Measurements from ENCODE around the gene GAS6. TPM values are rescaled to one million over a fixed set of nuclear protein-coding genes. Genes with fewer than 3 reads are reported as not detected.

Gene GAS6
- polyA plus RNA-seq, 4 donors = 42.7 to 136 (median 86.0) TPM

GRCh38 chr13:113879017-113879416 is 15.1 kb upstream of the GAS6 start:
- Histone ChIP-seq H3K9me3 (ENCODE audit: control insufficient read depth in 2 of 2, insufficient read depth in 1 of 2, low read depth in 1 of 2, low read length in 1 of 2) (no peaks in the 10 kb centered on the region), H3K27ac (ENCODE audit: low read depth in 1 of 3, low read length in 2 of 3) (no peak overlapping the region), H3K27me3 (ENCODE audit: control insufficient read depth in 3 of 3, insufficient read depth in 3 of 3, low read length in 3 of 3) (no peaks in the 10 kb centered on the region), H3K4me1 (ENCODE audit: control insufficient read depth in 3 of 3, insufficient read depth in 2 of 3, low read depth in 1 of 3, low read length in 2 of 3) (no peaks in the 10 kb centered on the region), H3K4me3 (ENCODE audit: low read depth in 1 of 3, low read length in 3 of 3) (no peak overlapping the region), H3K36me3 (ENCODE audit: control insufficient read depth in 3 of 3, insufficient read depth in 2 of 3, low read depth in 1 of 3, low read length in 3 of 3) (no peaks in the 10 kb centered on the region)
- DNase-seq (no peak), FAIRE-seq (no peak)
- WGBS, 3 donors = 75 to 94% (median 92%) methylated on average over 7 of the region's 7 CpGs

GRCh38 chr13:113877149-113877990 is 13.5 kb upstream of the GAS6 start:
- Histone ChIP-seq H3K36me3 (ENCODE audit: control insufficient read depth in 3 of 3, insufficient read depth in 2 of 3, low read depth in 1 of 3, low read length in 3 of 3) (no peaks in the 10 kb centered on the region), H3K27ac (ENCODE audit: low read depth in 1 of 3, low read length in 2 of 3) (no peak overlapping the region), H3K9me3 (ENCODE audit: control insufficient read depth in 2 of 2, insufficient read depth in 1 of 2, low read depth in 1 of 2, low read length in 1 of 2) (peaks cover 0 to 2% of the 10 kb centered on the region in 2 donors), H3K4me1 (ENCODE audit: control insufficient read depth in 3 of 3, insufficient read depth in 2 of 3, low read depth in 1 of 3, low read length in 2 of 3) (no peaks in the 10 kb centered on the region), H3K4me3 (ENCODE audit: low read depth in 1 of 3, low read length in 3 of 3) (no peak overlapping the region), H3K27me3 (ENCODE audit: control insufficient read depth in 3 of 3, insufficient read depth in 3 of 3, low read length in 3 of 3) (no peaks in the 10 kb centered on the region)
- no peak for DNase-seq
- no peak for FAIRE-seq
- WGBS, 3 donors = 89 to 94% (median 93%) methylated on average over 21 of the region's 21 CpGs

GRCh38 chr13:113876346-113877148 is 12.7 kb upstream of the GAS6 start:
- no peak for DNase-seq
- Histone ChIP-seq H3K36me3 (ENCODE audit: control insufficient read depth in 3 of 3, insufficient read depth in 2 of 3, low read depth in 1 of 3, low read length in 3 of 3) (no peaks in the 10 kb centered on the region), H3K4me3 (ENCODE audit: low read depth in 1 of 3, low read length in 3 of 3) (no peak overlapping the region), H3K4me1 (ENCODE audit: control insufficient read depth in 3 of 3, insufficient read depth in 2 of 3, low read depth in 1 of 3, low read length in 2 of 3) (no peaks in the 10 kb centered on the region), H3K9me3 (ENCODE audit: control insufficient read depth in 2 of 2, insufficient read depth in 1 of 2, low read depth in 1 of 2, low read length in 1 of 2) (peaks cover 0 to 2% of the 10 kb centered on the region in 2 donors), H3K27me3 (ENCODE audit: control insufficient read depth in 3 of 3, insufficient read depth in 3 of 3, low read length in 3 of 3) (no peaks in the 10 kb centered on the region), H3K27ac (ENCODE audit: low read depth in 1 of 3, low read length in 2 of 3) (no peak overlapping the region)
- 80 to 81% (median 81%) methylated on average over 17 to 18 of the region's 18 CpGs for WGBS, 3 donors
- FAIRE-seq = no peak

- Histone ChIP-seq H3K27ac (ENCODE audit: low read depth in 1 of 3, low read length in 2 of 3) (no peak overlapping the region), H3K4me1 (ENCODE audit: control insufficient read depth in 3 of 3, insufficient read depth in 2 of 3, low read depth in 1 of 3, low read length in 2 of 3) (no peaks in the 10 kb centered on the region), H3K4me3 (ENCODE audit: low read depth in 1 of 3, low read length in 3 of 3) (no peak overlapping the region), H3K9me3 (ENCODE audit: control insufficient read depth in 2 of 2, insufficient read depth in 1 of 2, low read depth in 1 of 2, low read length in 1 of 2) (peaks cover 0 to 2% of the 10 kb centered on the region in 2 donors), H3K27me3 (ENCODE audit: control insufficient read depth in 3 of 3, insufficient read depth in 3 of 3, low read length in 3 of 3) (no peaks in the 10 kb centered on the region), H3K36me3 (ENCODE audit: control insufficient read depth in 3 of 3, insufficient read depth in 2 of 3, low read depth in 1 of 3, low read length in 3 of 3) (no peaks in the 10 kb centered on the region)
- DNase-seq (no peak), FAIRE-seq (no peak)
- 61 to 72% (median 71%) methylated on average over 9 to 11 of the region's 11 CpGs for WGBS, 3 donors
Measured at GRCh38 chr13:113875837-113876281, 12.0 kb upstream of the GAS6 start.

- no peak for DNase-seq
- WGBS, 3 donors = 91 to 92% (median 92%) methylated on average over 8 of the region's 8 CpGs
Measured at GRCh38 chr13:113875429-113875815, 11.5 kb upstream of the GAS6 start.

GRCh38 chr13:113874579-113875428 is 10.9 kb upstream of the GAS6 start:
- FAIRE-seq = no peak
- no peak for DNase-seq
- no peak overlapping the region for H3K27ac ChIP-seq (ENCODE audit: low read depth in 1 of 3, low read length in 2 of 3)
- H3K36me3 ChIP-seq (ENCODE audit: control insufficient read depth in 3 of 3, insufficient read depth in 2 of 3, low read depth in 1 of 3, low read length in 3 of 3) = no peaks in the 10 kb centered on the region
- WGBS, 3 donors = 85 to 88% (median 85%) methylated on average over 25 to 26 of the region's 26 CpGs
- no peaks in the 10 kb centered on the region for H3K4me1 ChIP-seq (ENCODE audit: control insufficient read depth in 3 of 3, insufficient read depth in 2 of 3, low read depth in 1 of 3, low read length in 2 of 3)
- H3K27me3 ChIP-seq (ENCODE audit: control insufficient read depth in 3 of 3, insufficient read depth in 3 of 3, low read length in 3 of 3) = no peaks in the 10 kb centered on the region
- no peak overlapping the region for H3K4me3 ChIP-seq (ENCODE audit: low read depth in 1 of 3, low read length in 3 of 3)
- peaks cover 0 to 2% of the 10 kb centered on the region in 2 donors for H3K9me3 ChIP-seq (ENCODE audit: control insufficient read depth in 2 of 2, insufficient read depth in 1 of 2, low read depth in 1 of 2, low read length in 1 of 2)

More at GRCh38 chr13:113875429-113875815, 11.5 kb upstream of the GAS6 start:
- H3K27ac ChIP-seq (ENCODE audit: low read depth in 1 of 3, low read length in 2 of 3) = no peak overlapping the region
- H3K9me3 ChIP-seq (ENCODE audit: control insufficient read depth in 2 of 2, insufficient read depth in 1 of 2, low read depth in 1 of 2, low read length in 1 of 2) = peaks cover 0 to 2% of the 10 kb centered on the region in 2 donors
- H3K4me3 ChIP-seq (ENCODE audit: low read depth in 1 of 3, low read length in 3 of 3) = no peak overlapping the region
- H3K27me3 ChIP-seq (ENCODE audit: control insufficient read depth in 3 of 3, insufficient read depth in 3 of 3, low read length in 3 of 3) = no peaks in the 10 kb centered on the region
- no peaks in the 10 kb centered on the region for H3K4me1 ChIP-seq (ENCODE audit: control insufficient read depth in 3 of 3, insufficient read depth in 2 of 3, low read depth in 1 of 3, low read length in 2 of 3)
- FAIRE-seq = no peak
- no peaks in the 10 kb centered on the region for H3K36me3 ChIP-seq (ENCODE audit: control insufficient read depth in 3 of 3, insufficient read depth in 2 of 3, low read depth in 1 of 3, low read length in 3 of 3)

- Histone ChIP-seq H3K36me3 (ENCODE audit: control insufficient read depth in 3 of 3, insufficient read depth in 2 of 3, low read depth in 1 of 3, low read length in 3 of 3) (no peaks in the 10 kb centered on the region), H3K27ac (ENCODE audit: low read depth in 1 of 3, low read length in 2 of 3) (no peak overlapping the region), H3K27me3 (ENCODE audit: control insufficient read depth in 3 of 3, insufficient read depth in 3 of 3, low read length in 3 of 3) (no peaks in the 10 kb centered on the region), H3K4me1 (ENCODE audit: control insufficient read depth in 3 of 3, insufficient read depth in 2 of 3, low read depth in 1 of 3, low read length in 2 of 3) (no peaks in the 10 kb centered on the region), H3K9me3 (ENCODE audit: control insufficient read depth in 2 of 2, insufficient read depth in 1 of 2, low read depth in 1 of 2, low read length in 1 of 2) (peaks cover 0 to 2% of the 10 kb centered on the region in 2 donors), H3K4me3 (ENCODE audit: low read depth in 1 of 3, low read length in 3 of 3) (no peak overlapping the region)
- 82 to 83% (median 82%) methylated on average over 9 to 10 of the region's 10 CpGs for WGBS, 3 donors
- DNase-seq (no peak), FAIRE-seq (no peak)
Measured at GRCh38 chr13:113874177-113874576, 10.3 kb upstream of the GAS6 start.

- Histone ChIP-seq H3K4me3 (ENCODE audit: low read depth in 1 of 3, low read length in 3 of 3) (no peak overlapping the region), H3K4me1 (ENCODE audit: control insufficient read depth in 3 of 3, insufficient read depth in 2 of 3, low read depth in 1 of 3, low read length in 2 of 3) (peaks cover 0 to 6% (median 0%) of the 10 kb centered on the region in 3 donors), H3K27me3 (ENCODE audit: control insufficient read depth in 3 of 3, insufficient read depth in 3 of 3, low read length in 3 of 3) (peaks cover 0 to 6% (median 0%) of the 10 kb centered on the region in 3 donors), H3K9me3 (ENCODE audit: control insufficient read depth in 2 of 2, insufficient read depth in 1 of 2, low read depth in 1 of 2, low read length in 1 of 2) (peaks cover 0 to 2% of the 10 kb centered on the region in 2 donors), H3K36me3 (ENCODE audit: control insufficient read depth in 3 of 3, insufficient read depth in 2 of 3, low read depth in 1 of 3, low read length in 3 of 3) (no peaks in the 10 kb centered on the region), H3K27ac (ENCODE audit: low read depth in 1 of 3, low read length in 2 of 3) (no peak overlapping the region)
- DNase-seq = no peak
- 90 to 94% (median 93%) methylated on average over 4 of the region's 4 CpGs for WGBS, 3 donors
- no peak for FAIRE-seq
Measured at GRCh38 chr13:113869263-113869662, 5.4 kb upstream of the GAS6 start.

Data from small intestine (tissue), 7 donors.